K562 treated with DMSO at 1 percent for 24 hours (cell line): Measurements from ENCODE around the gene MAGEC2. TPM values are rescaled to one million over a fixed set of nuclear protein-coding genes. Genes with fewer than 3 reads are reported as not detected.

Experiments used
- total RNA-seq: library from RNA; unstranded; fragments of 300-600 nt; gene quantifications from 2 replicates; pipeline ENCODE4 v1.2.3, GENCODE V29; 2022; ENCODE audit warnings: low read depth; ENCODE audit not compliant: insufficient read depth

The MAGEC2 gene, protein sequence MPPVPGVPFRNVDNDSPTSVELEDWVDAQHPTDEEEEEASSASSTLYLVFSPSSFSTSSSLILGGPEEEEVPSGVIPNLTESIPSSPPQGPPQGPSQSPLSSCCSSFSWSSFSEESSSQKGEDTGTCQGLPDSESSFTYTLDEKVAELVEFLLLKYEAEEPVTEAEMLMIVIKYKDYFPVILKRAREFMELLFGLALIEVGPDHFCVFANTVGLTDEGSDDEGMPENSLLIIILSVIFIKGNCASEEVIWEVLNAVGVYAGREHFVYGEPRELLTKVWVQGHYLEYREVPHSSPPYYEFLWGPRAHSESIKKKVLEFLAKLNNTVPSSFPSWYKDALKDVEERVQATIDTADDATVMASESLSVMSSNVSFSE
- 78.5 and 88.6 TPM in 2 replicates for total RNA-seq

DNA sequence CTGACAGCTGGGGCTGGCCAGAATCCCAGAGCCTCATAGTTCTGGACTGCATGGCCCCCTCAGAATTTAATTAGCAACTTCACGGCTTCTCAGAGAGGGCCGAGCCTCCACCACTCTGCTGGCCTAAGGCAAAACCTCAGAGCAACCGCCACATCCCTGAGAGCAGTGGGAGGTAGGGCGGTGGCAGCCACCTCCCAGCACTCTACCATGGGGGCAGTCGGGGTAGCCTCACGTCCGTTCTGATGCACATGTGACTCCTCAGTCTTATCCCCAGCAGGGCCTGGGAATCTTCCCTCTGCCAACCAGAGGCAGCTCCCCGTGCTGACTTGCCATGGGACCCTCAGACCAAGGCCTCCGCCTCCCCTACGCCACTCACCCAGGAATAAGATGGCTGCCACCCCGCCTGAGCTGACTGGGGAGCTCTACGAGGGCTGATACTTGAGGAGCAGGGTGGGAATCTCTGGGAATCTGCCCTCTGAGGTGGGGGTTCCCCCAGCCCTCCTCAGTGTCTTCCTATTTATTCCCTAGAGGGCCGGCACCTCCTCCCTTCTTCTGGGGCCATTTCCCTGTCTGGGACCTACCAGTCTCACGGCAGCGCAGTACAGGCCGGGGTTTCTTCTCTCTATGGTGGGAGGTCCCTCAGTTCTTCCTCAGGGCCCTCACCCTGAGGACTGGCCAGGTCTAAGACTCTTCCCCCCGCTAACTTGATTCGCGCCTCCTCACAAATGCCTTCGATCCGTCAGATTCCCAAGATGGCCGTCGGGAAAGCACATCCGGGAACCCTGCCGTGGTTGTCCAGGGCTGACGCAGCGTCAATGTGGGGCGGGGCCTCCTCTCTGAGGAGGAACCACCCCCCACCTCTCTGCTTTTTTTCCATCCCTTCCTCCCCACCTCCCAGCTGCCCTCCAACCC, at the start of gene MAGEC2:
MAGEC2 (minus strand) TSS at position 769 of the 912 bp plus-strand sequence. CDS start 1,303 bp downstream, outside the sequence.

